G401.6 (cell line): ENCODE measurements around the gene DHRS7B.

Experiments
- FAIRE-seq: peaks from 2 replicates; lab custom pipeline; 2012; peaks lifted over from hg19 to GRCh38; lab: Jason Lieb, UNC

The DHRS7B gene

GRCh38 chr17:21157586-21158370, 31.0 kb downstream of the DHRS7B start:
- FAIRE-seq, result no peak

- no peak for FAIRE-seq
These were observed 33.6 kb downstream of the DHRS7B start for GRCh38 chr17:21160401-21160800.

GRCh38 chr17:21161498-21162393, 35.0 kb downstream of the DHRS7B start:
- no peak for FAIRE-seq

- no peak for FAIRE-seq
These were observed 35.6 kb downstream of the DHRS7B start for GRCh38 chr17:21162394-21162775.

- no peak for FAIRE-seq
These were observed 36.3 kb downstream of the DHRS7B start for GRCh38 chr17:21163101-21163500.

GRCh38 chr17:21164216-21164615, 37.5 kb downstream of the DHRS7B start:
- no peak for FAIRE-seq

- FAIRE-seq, result no peak
These were observed 37.9 kb downstream of the DHRS7B start for GRCh38 chr17:21164620-21165019.

GRCh38 chr17:21165922-21166594, 39.3 kb downstream of the DHRS7B start:
- FAIRE-seq, result no peak

- no peak for FAIRE-seq
These were observed 39.9 kb downstream of the DHRS7B start for GRCh38 chr17:21166595-21167210.

- FAIRE-seq, result no peak
These were observed 40.5 kb downstream of the DHRS7B start for GRCh38 chr17:21167303-21167702.

- FAIRE-seq, result no peak
These were observed 41.7 kb downstream of the DHRS7B start for GRCh38 chr17:21168555-21168865.

- FAIRE-seq, result no peak
These were observed 42.7 kb downstream of the DHRS7B start for GRCh38 chr17:21169496-21169895.

GRCh38 chr17:21170809-21171208, 44.0 kb downstream of the DHRS7B start:
- no peak for FAIRE-seq

- FAIRE-seq, result no peak
These were observed 44.7 kb downstream of the DHRS7B start for GRCh38 chr17:21171309-21171922.

- no peak for FAIRE-seq
These were observed 45.3 kb downstream of the DHRS7B start for GRCh38 chr17:21171970-21172510.

- no peak for FAIRE-seq
These were observed 46.1 kb downstream of the DHRS7B start for GRCh38 chr17:21172846-21173245.

GRCh38 chr17:21173543-21173942, 46.8 kb downstream of the DHRS7B start:
- no peak for FAIRE-seq

- FAIRE-seq, result no peak
These were observed 47.4 kb downstream of the DHRS7B start for GRCh38 chr17:21174186-21174585.

GRCh38 chr17:21174713-21175112, 47.9 kb downstream of the DHRS7B start:
- FAIRE-seq, result no peak

- no peak for FAIRE-seq
These were observed 50.1 kb downstream of the DHRS7B start for GRCh38 chr17:21176773-21177395.

GRCh38 chr17:21177401-21177800, 50.6 kb downstream of the DHRS7B start:
- no peak for FAIRE-seq
